RWPE2 (cell line): ENCODE results near the gene DOCK8.
A peak's percentile ranks its signal among the peaks of the same experiment; 100 is the strongest.

ENCODE experiments used
- ATAC-seq: fragments of 200-7000 bp; cut with Tn5 transposase; 3 replicates; pipeline ENCODE4 v1.9.1; 2021; ENCODE audit warnings: low read depth
- DNase-seq: peaks from one replicate; pipeline ENCODE4 v3.0.0-alpha.2; 2020; ENCODE audit warnings: low spot score
- H3K27ac ChIP-seq: fragments of 450-650 bp; 2 replicates; pipeline ENCODE4 v1.5.1; 2017; ENCODE audit warnings: mild to moderate bottlenecking; ENCODE audit not compliant: poor library complexity, severe bottlenecking
- H3K27me3 ChIP-seq: fragments of 250-450 bp; sonication (Bioruptor Pico); 2 replicates; pipeline ENCODE4 v1.5.1; 2021; ENCODE audit warnings: mild to moderate bottlenecking, moderate library complexity; ENCODE audit not compliant: insufficient read depth, poor library complexity, severe bottlenecking
- H3K36me3 ChIP-seq: fragments of 250-450 bp; sonication (Bioruptor Pico); 2 replicates; pipeline ENCODE4 v1.5.1; 2020; ENCODE audit warnings: low read depth, mild to moderate bottlenecking, moderate library complexity
- H3K4me1 ChIP-seq: fragments of 250-450 bp; sonication (Bioruptor Pico); 2 replicates; pipeline ENCODE4 v1.5.1; 2021; ENCODE audit warnings: mild to moderate bottlenecking, moderate library complexity; ENCODE audit not compliant: insufficient read depth, poor library complexity, severe bottlenecking
- H3K4me3 ChIP-seq: fragments of 250-450 bp; sonication (Bioruptor Pico); 2 replicates; pipeline ENCODE4 v1.5.1; 2021; ENCODE audit warnings: mild to moderate bottlenecking, moderate library complexity; ENCODE audit not compliant: severe bottlenecking
- H3K9me3 ChIP-seq: fragments of 250-450 bp; sonication (Bioruptor Pico); 2 replicates; pipeline ENCODE4 v1.5.1; 2021; ENCODE audit warnings: mild to moderate bottlenecking, moderate library complexity; ENCODE audit not compliant: severe bottlenecking
- CTCF ChIP-seq: fragments of 450-650 bp; IDR thresholded peaks from one replicate; pipeline ENCODE4 v1.5.1; 2017; ENCODE audit warnings: mild to moderate bottlenecking, moderate library complexity; ENCODE audit not compliant: poor library complexity, severe bottlenecking

Gene DOCK8

DNA sequence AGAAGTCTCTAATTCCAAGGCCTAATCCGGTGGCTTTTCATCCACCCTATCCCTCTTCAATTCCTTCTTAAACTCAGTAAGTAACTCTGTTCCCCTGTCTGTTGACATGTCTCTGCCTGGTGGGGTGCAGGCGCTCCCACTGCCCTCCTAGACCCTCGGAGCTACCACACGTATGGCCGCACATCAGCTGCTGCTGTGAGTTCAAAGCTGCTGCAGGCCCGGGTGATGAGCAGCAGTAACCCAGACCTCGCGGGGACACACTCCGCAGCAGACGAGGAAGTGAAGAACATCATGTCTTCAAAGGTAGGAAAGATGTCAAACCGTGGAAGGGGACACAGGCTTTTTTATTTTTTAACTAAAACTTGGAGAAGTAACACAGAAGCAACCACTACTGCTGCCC lies 167.7 kb downstream of the DOCK8 start:
- DNase-seq: no peak
- Histone ChIP-seq H3K4me1 (no peaks in the 10 kb centered on the region), H3K36me3 (no peaks in the 10 kb centered on the region), H3K9me3 (no peaks in the 10 kb centered on the region), H3K4me3 (no peak overlapping the region), H3K27me3 (no peaks in the 10 kb centered on the region), H3K27ac (no peak overlapping the region)
- ATAC-seq: no peak
- no peak for TF ChIP-seq CTCF

DNA sequence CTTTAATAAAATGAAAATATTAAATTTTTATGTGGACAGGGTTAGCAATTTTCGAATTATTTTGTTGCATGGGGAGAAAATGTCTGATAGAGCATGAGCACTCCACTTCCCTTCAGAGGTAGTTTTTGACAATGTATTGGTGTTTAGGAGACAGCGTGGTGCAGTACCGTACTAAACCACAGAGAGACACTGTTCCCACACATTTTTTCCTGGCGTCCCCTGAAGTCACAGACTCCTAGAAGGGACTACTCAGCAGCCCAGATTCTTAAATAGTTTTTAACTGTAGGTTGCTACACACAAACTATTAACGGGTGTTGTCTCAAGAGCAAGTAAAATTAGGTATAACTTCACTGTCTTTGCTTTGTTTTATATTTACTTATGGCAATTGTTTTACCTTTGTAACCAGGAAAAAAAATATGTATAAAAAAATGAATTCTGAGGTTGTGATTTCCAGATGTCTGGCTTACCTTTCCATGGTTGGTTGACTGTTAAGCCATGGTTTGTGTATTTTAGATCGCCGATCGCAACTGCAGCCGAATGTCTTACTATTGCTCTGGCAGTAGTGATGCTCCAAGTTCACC lies 171.2 kb downstream of the DOCK8 start:
- no peaks in the 10 kb centered on the region for H3K4me1 ChIP-seq
- no peaks in the 10 kb centered on the region for H3K27me3 ChIP-seq
- H3K9me3 ChIP-seq: no peaks in the 10 kb centered on the region
- peak; percentile 89 for TF ChIP-seq CTCF
- no peak overlapping the region for H3K4me3 ChIP-seq
- DNase-seq (no peak), ATAC-seq (peak; percentile 86)
- no peak overlapping the region for H3K27ac ChIP-seq
- no peaks in the 10 kb centered on the region for H3K36me3 ChIP-seq

DNA sequence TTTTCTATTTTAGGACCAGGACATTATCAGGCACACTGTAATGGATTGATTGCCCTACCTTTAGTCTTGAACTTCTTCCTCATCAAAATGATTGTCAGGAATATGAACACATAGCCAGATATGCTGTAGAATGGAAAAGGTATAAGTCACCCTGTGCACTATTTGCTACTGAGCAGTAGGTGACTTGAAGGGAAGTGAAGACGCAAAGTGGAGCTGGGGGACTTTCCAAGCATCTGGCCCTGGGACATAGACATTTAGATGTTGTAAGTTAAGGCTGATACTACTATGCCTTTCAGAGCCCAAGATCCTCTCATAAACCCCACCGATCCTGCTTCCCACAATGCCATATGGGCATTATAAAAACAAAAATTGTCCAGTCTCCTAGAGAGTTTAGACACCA lies 174.5 kb downstream of the DOCK8 start:
- no peak for ATAC-seq

GRCh38 chr9:389758-390157 lies 175.1 kb downstream of the DOCK8 start:
- no peak for ATAC-seq
- Histone ChIP-seq H3K9me3 (no peaks in the 10 kb centered on the region), H3K4me1 (no peaks in the 10 kb centered on the region), H3K4me3 (no peak overlapping the region), H3K27ac (no peak overlapping the region), H3K36me3 (no peaks in the 10 kb centered on the region), H3K27me3 (no peaks in the 10 kb centered on the region)
- no peak for TF ChIP-seq CTCF
- no peak for DNase-seq

More for the DNA sequence above, 174.5 kb downstream of the DOCK8 start:
- no peak overlapping the region for H3K27ac ChIP-seq
- TF ChIP-seq CTCF: no peak
- DNase-seq: no peak
- no peak overlapping the region for H3K4me3 ChIP-seq
- no peaks in the 10 kb centered on the region for H3K27me3 ChIP-seq
- no peaks in the 10 kb centered on the region for H3K4me1 ChIP-seq
- H3K36me3 ChIP-seq: no peaks in the 10 kb centered on the region
- H3K9me3 ChIP-seq: no peaks in the 10 kb centered on the region

GRCh38 chr9:392077-392804 lies 177.6 kb downstream of the DOCK8 start:
- DNase-seq (no peak), ATAC-seq (no peak)
- Histone ChIP-seq H3K4me1 (no peaks in the 10 kb centered on the region), H3K36me3 (no peaks in the 10 kb centered on the region), H3K9me3 (no peaks in the 10 kb centered on the region), H3K4me3 (no peak overlapping the region), H3K27me3 (no peaks in the 10 kb centered on the region), H3K27ac (no peak overlapping the region)
- TF ChIP-seq CTCF: no peak
